Keratinocyte (primary cell): Measurements from ENCODE around the gene VPS37B. TPM values are rescaled to one million over a fixed set of nuclear protein-coding genes. Genes with fewer than 3 reads are reported as not detected.

ENCODE experiments used
- DNase-seq: peaks from one replicate; pipeline ENCODE4 v3.0.0-alpha.2; 2011; ENCODE audit warnings: low read depth, missing footprints, low spot score
- FAIRE-seq: peaks from 2 replicates; lab custom pipeline; 2011; peaks lifted over from hg19 to GRCh38; lab: Jason Lieb, UNC
- H2AFZ ChIP-seq: 2 replicates; pipeline ENCODE4 v1.6.0; 2012; ENCODE audit warnings: low read length, control low read depth, inconsistent platforms; ENCODE audit not compliant: control insufficient read depth
- H3K27ac ChIP-seq: 2 replicates; pipeline ENCODE4 v1.5.1; 2011; ENCODE audit warnings: low read length; ENCODE audit not compliant: control insufficient read depth, insufficient read depth
- H3K27me3 ChIP-seq: 3 replicates; pipeline ENCODE4 v1.6.0; 2011; ENCODE audit warnings: low read length; ENCODE audit not compliant: control insufficient read depth, insufficient read depth; ENCODE audit errors: extremely low read depth
- H3K36me3 ChIP-seq, 2 experiments: 2 replicates in 1 of 2; 3 replicates in 1 of 2; pipeline ENCODE4 v1.5.1; 2011; ENCODE audit warnings: low read length in 2 of 2, mild to moderate bottlenecking in 1 of 2; ENCODE audit not compliant: control insufficient read depth in 2 of 2, insufficient read depth in 2 of 2; ENCODE audit errors: extremely low read depth in 1 of 2
- H3K4me1 ChIP-seq: 3 replicates; pipeline ENCODE4 v1.5.1; 2011; ENCODE audit warnings: low read length; ENCODE audit not compliant: control insufficient read depth, insufficient read depth; ENCODE audit errors: extremely low read depth
- H3K4me2 ChIP-seq: 3 replicates; pipeline ENCODE4 v1.6.0; 2011; ENCODE audit warnings: low read depth, low read length; ENCODE audit not compliant: control insufficient read depth, insufficient read depth; ENCODE audit errors: extremely low read depth
- H3K4me3 ChIP-seq, 3 experiments: fragments of 200-600 bp in 1 of 3; sonication (generic) in 1 of 3; 2 replicates in 2 of 3; 3 replicates in 1 of 3; pipeline ENCODE4 v1.5.1; 2011 to 2016; ENCODE audit warnings: low read length in 3 of 3, mild to moderate bottlenecking in 3 of 3, control low read depth in 2 of 3, inconsistent platforms in 1 of 3, low read depth in 1 of 3, mixed read lengths in 1 of 3, mixed run types in 1 of 3, moderate library complexity in 1 of 3; ENCODE audit not compliant: control insufficient read depth in 2 of 3, insufficient read depth in 2 of 3; ENCODE audit errors: extremely low read depth in 1 of 3
- H3K79me2 ChIP-seq: 2 replicates; pipeline ENCODE4 v1.6.0; 2012; ENCODE audit warnings: low read length; ENCODE audit not compliant: control insufficient read depth, insufficient read depth
- H3K9ac ChIP-seq: 3 replicates; pipeline ENCODE4 v1.6.0; 2011; ENCODE audit warnings: low read length; ENCODE audit not compliant: control insufficient read depth, insufficient read depth; ENCODE audit errors: extremely low read depth
- H3K9me1 ChIP-seq: 3 replicates; pipeline ENCODE4 v1.6.0; 2011; ENCODE audit warnings: low read length; ENCODE audit not compliant: control insufficient read depth, insufficient read depth; ENCODE audit errors: extremely low read depth
- H3K9me3 ChIP-seq: 2 replicates; pipeline ENCODE4 v1.5.1; 2012; ENCODE audit warnings: low read depth, low read length; ENCODE audit not compliant: control insufficient read depth
- H4K20me1 ChIP-seq: 3 replicates; pipeline ENCODE4 v1.6.0; 2011; ENCODE audit warnings: low read length; ENCODE audit not compliant: control insufficient read depth, insufficient read depth; ENCODE audit errors: extremely low read depth
- EZH2 ChIP-seq: IDR thresholded peaks from one replicate; pipeline ENCODE4 v1.6.1; 2012; ENCODE audit warnings: inconsistent platforms, mild to moderate bottlenecking, low read length, moderate library complexity
- dilution Hi-C: fragments of 300-500 bp; cut with MboI; formaldehyde crosslinking; loops from one replicate; pipeline ENCODE4 v1.7.0; 2020; ENCODE audit warnings: low sequenced_read_pairs; ENCODE audit not compliant: extremely low pct_ligation_motif_present
- polyA plus RNA-seq, 5 experiments: library from polyadenylated mRNA; depleted of rRNA in 3 of 5; stranded (reverse) in 3 of 5; stranded (forward) in 1 of 5; unstranded in 1 of 5; fragments of >200 nt; gene quantifications; 1 replicate in 1 of 5; 2 replicates in 3 of 5; 3 replicates in 1 of 5; pipeline versions ENCODE4 v1.2.1 to v1.2.3, GENCODE V29; 2011 to 2012; ENCODE audit warnings: missing spikeins in 2 of 5, low read depth in 1 of 5, low replicate concordance in 1 of 5
- TF ChIP-seq, protein P1 (sequence below), 3 experiments: IDR thresholded peaks in 1 of 3; conservative IDR thresholded peaks in 1 of 3; optimal IDR thresholded peaks in 1 of 3; 2 replicates in 2 of 3; 3 replicates in 1 of 3; pipeline versions ENCODE3 to v1.5.1; 2011; ENCODE audit warnings: low read length in 3 of 3, mild to moderate bottlenecking in 3 of 3, moderate library complexity in 2 of 3, control low read depth in 1 of 3, inconsistent platforms in 1 of 3; ENCODE audit not compliant: insufficient read depth in 2 of 3; ENCODE audit errors: extremely low read depth in 1 of 3

The VPS37B gene
- polyA plus RNA-seq, 1 donor (not counting 4 experiments of a cell fraction or from before 2014, with no cell fraction given): 34.1 TPM

GRCh38 chr12:122866950-122867607, 28.8 kb downstream of the VPS37B start:
- dilution Hi-C loops: no loop called here
- TF ChIP-seq EZH2: no peak
- TF ChIP-seq, protein P1, sequence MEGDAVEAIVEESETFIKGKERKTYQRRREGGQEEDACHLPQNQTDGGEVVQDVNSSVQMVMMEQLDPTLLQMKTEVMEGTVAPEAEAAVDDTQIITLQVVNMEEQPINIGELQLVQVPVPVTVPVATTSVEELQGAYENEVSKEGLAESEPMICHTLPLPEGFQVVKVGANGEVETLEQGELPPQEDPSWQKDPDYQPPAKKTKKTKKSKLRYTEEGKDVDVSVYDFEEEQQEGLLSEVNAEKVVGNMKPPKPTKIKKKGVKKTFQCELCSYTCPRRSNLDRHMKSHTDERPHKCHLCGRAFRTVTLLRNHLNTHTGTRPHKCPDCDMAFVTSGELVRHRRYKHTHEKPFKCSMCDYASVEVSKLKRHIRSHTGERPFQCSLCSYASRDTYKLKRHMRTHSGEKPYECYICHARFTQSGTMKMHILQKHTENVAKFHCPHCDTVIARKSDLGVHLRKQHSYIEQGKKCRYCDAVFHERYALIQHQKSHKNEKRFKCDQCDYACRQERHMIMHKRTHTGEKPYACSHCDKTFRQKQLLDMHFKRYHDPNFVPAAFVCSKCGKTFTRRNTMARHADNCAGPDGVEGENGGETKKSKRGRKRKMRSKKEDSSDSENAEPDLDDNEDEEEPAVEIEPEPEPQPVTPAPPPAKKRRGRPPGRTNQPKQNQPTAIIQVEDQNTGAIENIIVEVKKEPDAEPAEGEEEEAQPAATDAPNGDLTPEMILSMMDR (optimal IDR thresholded peaks at IDR 0.05 in 1 of 3, IDR thresholded peaks at IDR 0.05 in 1 of 3, conservative IDR thresholded peaks at IDR 0.05 in 1 of 3; ENCODE audit: extremely low read depth in 1 of 3, insufficient read depth in 2 of 3, low read length in 3 of 3): no peak
- peaks cover 56% of the 10 kb centered on the region for H3K79me2 ChIP-seq
- H3K4me2 ChIP-seq: peak overlapping the region; percentile 47
- FAIRE-seq: no peak
- H3K9me3 ChIP-seq: no peaks in the 10 kb centered on the region
- peak overlapping the region; percentile 69 for H3K9ac ChIP-seq
- no peak overlapping the region for H3K4me3 ChIP-seq
- H4K20me1 ChIP-seq: no peaks in the 10 kb centered on the region
- peaks cover 23 to 49% of the 10 kb centered on the region in 2 experiments for H3K36me3 ChIP-seq
- no peaks in the 10 kb centered on the region for H3K9me1 ChIP-seq
- no peak for DNase-seq
- H3K27ac ChIP-seq: peak overlapping the region; percentile 79
- H2AFZ ChIP-seq: no peak overlapping the region
- H3K4me1 ChIP-seq: peaks cover 49% of the 10 kb centered on the region
- no peaks in the 10 kb centered on the region for H3K27me3 ChIP-seq

- H3K27me3 ChIP-seq: no peaks in the 10 kb centered on the region
- DNase-seq: no peak
- H3K27ac ChIP-seq: no peak overlapping the region
- H3K9ac ChIP-seq: no peak overlapping the region
- no peak overlapping the region for H3K4me2 ChIP-seq
- H2AFZ ChIP-seq: no peak overlapping the region
- dilution Hi-C loops: no loop called here
- H3K4me3 ChIP-seq: no peak overlapping the region
- peaks cover 25 to 54% of the 10 kb centered on the region in 2 experiments for H3K36me3 ChIP-seq
- no peaks in the 10 kb centered on the region for H3K9me3 ChIP-seq
- no peaks in the 10 kb centered on the region for H4K20me1 ChIP-seq
- no peaks in the 10 kb centered on the region for H3K9me1 ChIP-seq
- FAIRE-seq: no peak
- peaks cover 49% of the 10 kb centered on the region for H3K79me2 ChIP-seq
- TF ChIP-seq, protein P1 (optimal IDR thresholded peaks at IDR 0.05 in 1 of 3, IDR thresholded peaks at IDR 0.05 in 1 of 3, conservative IDR thresholded peaks at IDR 0.05 in 1 of 3; ENCODE audit: extremely low read depth in 1 of 3, insufficient read depth in 2 of 3, low read length in 3 of 3): no peak
- no peak for TF ChIP-seq EZH2
- peaks cover 42% of the 10 kb centered on the region for H3K4me1 ChIP-seq
Measured at GRCh38 chr12:122866379-122866778, 29.5 kb downstream of the VPS37B start.
